ENCODE results near the gene HVCN1.
"Not testable (repeated sequence)": the region's sequence is repeated elsewhere in the genome, so short reads cannot be mapped to it uniquely, and the experiment has no call there.

GRCh38 chr12:110722892-110723291 is 34.0 kb upstream of the HVCN1 start:
- not testable (repeated sequence) for TF ChIP-seq POLR2AphosphoS5, CTCF (IDR thresholded peaks at IDR 0.05)
